Neural progenitor cell (in vitro differentiated cells): ENCODE measurements around the gene IGDCC3. TPM values are rescaled to one million over a fixed set of nuclear protein-coding genes. Genes with fewer than 3 reads are reported as not detected.

Experiments
- DNase-seq: peaks from one replicate; pipeline ENCODE4 v3.0.0-alpha.2; 2016; ENCODE audit warnings: low spot score
- H2AFZ ChIP-seq: fragments of 200-600 bp; sonication (generic); replicated peaks from 2 replicates; pipeline ENCODE4 v1.6.1; 2016; ENCODE audit warnings: antibody characterized with exemption
- H3F3A ChIP-seq: fragments of 200-600 bp; sonication (generic); 2 replicates; pipeline ENCODE4 v1.6.1; 2016; ENCODE audit warnings: antibody characterized with exemption, low read depth
- H3K27ac ChIP-seq: fragments of 200-600 bp; sonication (generic); 2 replicates; pipeline ENCODE4 v1.5.1; 2016; ENCODE audit warnings: mild to moderate bottlenecking
- H3K27me3 ChIP-seq: fragments of 200-600 bp; sonication (generic); 2 replicates; pipeline ENCODE4 v1.6.1; 2016; ENCODE audit warnings: mild to moderate bottlenecking, moderate library complexity
- H3K36me3 ChIP-seq: fragments of 200-600 bp; sonication (generic); 2 replicates; pipeline ENCODE4 v1.5.1; 2016
- H3K4me1 ChIP-seq: fragments of 200-600 bp; sonication (generic); 2 replicates; pipeline ENCODE4 v1.6.1; 2016; ENCODE audit warnings: mixed run types
- H3K4me2 ChIP-seq: fragments of 200-600 bp; sonication (generic); 2 replicates; pipeline ENCODE4 v1.6.1; 2016
- H3K4me3 ChIP-seq: fragments of 200-600 bp; sonication (generic); 2 replicates; pipeline ENCODE4 v1.5.1; 2016
- H3K79me2 ChIP-seq: fragments of 200-600 bp; sonication (generic); 2 replicates; pipeline ENCODE4 v1.6.1; 2016; ENCODE audit warnings: low read depth
- H3K9ac ChIP-seq: fragments of 200-600 bp; sonication (generic); 2 replicates; pipeline ENCODE4 v1.6.1; 2016
- H3K9me3 ChIP-seq: fragments of 200-600 bp; sonication (generic); 2 replicates; pipeline ENCODE4 v1.5.1; 2016; ENCODE audit warnings: low read depth
- H4K20me1 ChIP-seq: fragments of 200-600 bp; sonication (generic); 2 replicates; pipeline ENCODE4 v1.6.1; 2016; ENCODE audit warnings: low read depth
- H3K27ac Mint-ChIP-seq: 3 replicates; pipeline ENCODE4 v1.8.0; 2021; ENCODE audit warnings: mixed read lengths
- H3K27me3 Mint-ChIP-seq: 2 replicates; pipeline ENCODE4 v1.8.0; 2022; ENCODE audit warnings: low read depth, mild to moderate bottlenecking, inconsistent platforms, moderate library complexity, mixed read lengths; ENCODE audit not compliant: insufficient read depth
- H3K36me3 Mint-ChIP-seq: 3 replicates; pipeline ENCODE4 v1.8.0; 2021; ENCODE audit warnings: mixed read lengths
- H3K4me1 Mint-ChIP-seq: 3 replicates; pipeline ENCODE4 v1.8.0; 2021; ENCODE audit warnings: mixed read lengths
- H3K4me3 Mint-ChIP-seq: 3 replicates; pipeline ENCODE4 v1.8.0; 2021; ENCODE audit warnings: mild to moderate bottlenecking, moderate library complexity, mixed read lengths
- H3K9me3 Mint-ChIP-seq: 3 replicates; pipeline ENCODE4 v1.8.0; 2020; ENCODE audit warnings: mixed read lengths
- CTCF ChIP-seq: fragments of 200-600 bp; sonication (generic); IDR thresholded peaks from 2 replicates; pipeline ENCODE4 v1.5.1; 2017; ENCODE audit warnings: antibody characterized with exemption, mild to moderate bottlenecking
- EZH2 ChIP-seq: fragments of 200-600 bp; sonication (generic); IDR thresholded peaks from 2 replicates; pipeline ENCODE4 v1.6.1; 2017; ENCODE audit warnings: antibody characterized with exemption, mild to moderate bottlenecking, moderate library complexity
- EZH2phosphoT487 ChIP-seq: fragments of 200-600 bp; sonication (generic); IDR thresholded peaks from 2 replicates; pipeline ENCODE4 v1.6.1; 2017; ENCODE audit warnings: antibody characterized with exemption
- total RNA-seq: library from RNA; depleted of rRNA; stranded (reverse); fragments of >200 nt; gene quantifications from 2 replicates; pipeline ENCODE4 v1.2.3, GENCODE V29; 2015; ENCODE audit warnings: low replicate concordance

Gene IGDCC3
- total RNA-seq, 1 donor from 2014 or later = 15.8 TPM

DNA sequence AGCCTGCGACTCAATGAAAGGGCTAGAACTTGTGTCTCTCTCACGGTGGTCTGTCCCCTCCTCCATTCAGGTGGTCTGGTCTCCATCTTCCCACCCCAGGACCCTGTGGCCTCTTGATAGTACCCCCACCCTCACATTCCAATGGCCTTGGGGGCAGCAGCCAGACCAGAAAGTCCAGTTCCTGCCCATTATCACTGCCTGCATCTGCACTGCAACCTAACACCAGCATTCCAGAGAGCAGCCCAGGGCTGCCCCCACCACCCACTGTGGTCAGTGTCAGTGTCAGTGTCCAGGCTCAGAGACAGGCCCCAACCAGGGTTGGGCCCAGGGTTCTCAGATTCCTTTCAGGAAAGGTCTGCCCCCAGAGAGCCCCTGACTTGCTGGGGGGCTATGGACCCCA is 12.6 kb downstream of the IGDCC3 start:
- Histone ChIP-seq H3F3A (peaks cover 19% of the 10 kb centered on the region), H3K27ac (no peak overlapping the region), H3K9me3 (no peaks in the 10 kb centered on the region), H3K4me2 (no peak overlapping the region), H3K79me2 (no peaks in the 10 kb centered on the region), H3K9ac (no peak overlapping the region), H3K27me3 (peaks cover 22% of the 10 kb centered on the region), H2AFZ (no peak overlapping the region), H3K36me3 (no peaks in the 10 kb centered on the region), H4K20me1 (peaks cover 61% of the 10 kb centered on the region), H3K4me1 (peaks cover 40% of the 10 kb centered on the region), H3K4me3 (no peak overlapping the region)
- Mint-ChIP-seq H3K4me3 (no peak overlapping the region), H3K27ac (peak overlapping the region; percentile 87), H3K36me3 (peaks cover 13% of the 10 kb centered on the region), H3K4me1 (peaks cover 77% of the 10 kb centered on the region), H3K9me3 (no peaks in the 10 kb centered on the region), H3K27me3 (peaks cover 14% of the 10 kb centered on the region)
- TF ChIP-seq EZH2phosphoT487 (no peak), CTCF (no peak), EZH2 (no peak)
- DNase-seq = peak; percentile 44

DNA sequence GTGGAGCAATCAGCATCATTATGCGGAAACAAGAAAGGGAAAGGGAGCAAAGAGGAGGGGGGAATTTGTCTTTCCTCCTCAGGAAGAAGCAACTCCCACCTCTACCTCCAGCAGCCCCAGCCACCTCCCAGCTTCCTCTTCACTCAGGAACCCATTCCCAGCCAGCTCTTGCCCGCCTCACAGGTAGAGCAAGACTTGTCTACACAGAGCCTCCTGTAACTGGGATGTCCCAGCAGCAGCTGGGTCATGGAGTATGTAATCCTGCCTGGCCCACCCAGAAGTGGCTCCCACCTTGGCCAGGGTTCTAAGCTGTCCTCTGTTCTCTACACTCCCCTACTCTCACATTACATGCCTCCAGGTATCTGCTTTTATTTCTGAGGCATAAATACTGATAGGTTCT is 14.0 kb downstream of the IGDCC3 start:
- Histone ChIP-seq H3F3A (peaks cover 12% of the 10 kb centered on the region), H3K9me3 (no peaks in the 10 kb centered on the region), H3K27me3 (peaks cover 27% of the 10 kb centered on the region), H3K27ac (no peak overlapping the region), H4K20me1 (peaks cover 53% of the 10 kb centered on the region), H3K4me3 (no peak overlapping the region), H3K9ac (no peak overlapping the region), H3K36me3 (no peaks in the 10 kb centered on the region), H3K4me1 (peaks cover 35% of the 10 kb centered on the region), H3K4me2 (no peak overlapping the region), H3K79me2 (no peaks in the 10 kb centered on the region), H2AFZ (no peak overlapping the region)
- Mint-ChIP-seq H3K27me3 (peaks cover 10% of the 10 kb centered on the region), H3K4me3 (no peak overlapping the region), H3K27ac (no peak overlapping the region), H3K36me3 (peaks cover 18% of the 10 kb centered on the region), H3K9me3 (no peaks in the 10 kb centered on the region), H3K4me1 (peaks cover 77% of the 10 kb centered on the region)
- TF ChIP-seq EZH2 = no peak
- no peak for TF ChIP-seq EZH2phosphoT487
- no peak for TF ChIP-seq CTCF
- no peak for DNase-seq

DNA sequence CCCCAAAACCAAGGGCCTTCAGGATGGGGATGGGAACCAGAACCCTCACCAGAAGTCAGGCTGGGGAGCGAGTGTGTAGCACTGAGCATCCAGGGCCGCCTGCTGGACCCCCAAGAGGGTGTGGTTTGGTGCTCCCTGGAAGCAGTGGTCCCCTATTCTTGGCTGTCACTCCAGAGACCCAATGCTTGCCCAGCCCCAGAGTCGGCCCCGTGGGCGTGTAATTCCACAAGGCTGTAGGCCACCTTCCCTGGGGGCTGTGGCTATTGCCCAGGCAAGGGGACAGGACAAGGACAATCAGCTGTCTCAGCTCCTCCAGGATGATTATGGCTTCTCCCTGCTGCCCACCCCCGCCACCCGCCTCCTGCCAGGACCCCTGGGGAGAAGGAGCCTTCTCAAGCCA is 14.5 kb downstream of the IGDCC3 start:
- Mint-ChIP-seq H3K27me3 (peaks cover 10% of the 10 kb centered on the region), H3K9me3 (no peaks in the 10 kb centered on the region), H3K4me3 (no peak overlapping the region), H3K4me1 (peaks cover 72% of the 10 kb centered on the region), H3K27ac (no peak overlapping the region), H3K36me3 (peaks cover 17% of the 10 kb centered on the region)
- no peaks in the 10 kb centered on the region for H3K79me2 ChIP-seq
- TF ChIP-seq CTCF = no peak
- no peak for TF ChIP-seq EZH2
- no peak for TF ChIP-seq EZH2phosphoT487
- H3K9ac ChIP-seq = no peak overlapping the region
- no peak overlapping the region for H3K4me3 ChIP-seq
- peaks cover 31% of the 10 kb centered on the region for H3K4me1 ChIP-seq
- no peak overlapping the region for H2AFZ ChIP-seq
- H3F3A ChIP-seq = peaks cover 8% of the 10 kb centered on the region
- no peak for DNase-seq
- no peaks in the 10 kb centered on the region for H3K36me3 ChIP-seq
- no peak overlapping the region for H3K4me2 ChIP-seq
- H3K27me3 ChIP-seq = peaks cover 31% of the 10 kb centered on the region
- H3K9me3 ChIP-seq = no peaks in the 10 kb centered on the region
- no peak overlapping the region for H3K27ac ChIP-seq
- peaks cover 48% of the 10 kb centered on the region for H4K20me1 ChIP-seq
